ENCODE results near the gene HSPA1L.

DNA sequence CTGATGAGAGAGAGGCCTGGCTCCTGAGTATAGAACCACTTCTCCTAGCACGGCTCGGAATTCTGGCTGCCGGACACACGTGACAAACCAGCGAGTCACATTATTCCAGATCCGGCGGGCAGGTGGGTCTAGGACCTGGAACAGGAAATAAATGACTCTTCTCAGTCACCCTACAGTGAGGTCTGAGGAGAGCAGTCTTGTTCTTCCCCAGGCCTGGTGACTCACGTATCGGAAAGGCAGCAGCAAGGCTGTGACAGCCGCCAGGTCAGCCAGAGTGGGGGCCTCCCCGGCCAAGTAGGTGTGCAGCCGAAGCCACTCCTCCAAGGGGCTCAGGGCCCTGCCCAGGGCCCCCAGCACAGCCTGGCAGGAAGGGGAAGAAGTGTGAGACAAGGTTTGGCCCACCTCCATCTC is 22.3 kb downstream of the HSPA1L start:
- TF ChIP-seq GATA3 (IDR thresholded peaks at IDR 0.05; ENCODE audit: low read depth, low read length) (no peak), GATA2 (IDR thresholded peaks at IDR 0.05; ENCODE audit: low read depth, low read length) (no peak)
